ENCODE results near the gene SOX18.

- TF ChIP-seq CTCF (IDR thresholded peaks at IDR 0.05) (no peak), POLR2A (IDR thresholded peaks at IDR 0.05) (no peak)
Measured at GRCh38 chr20:64051561-64052325, 2.3 kb upstream of the SOX18 start.
